Common myeloid progenitor, CD34-positive (primary cell): ENCODE data around the gene GRIP2.

ENCODE experiments used
- CTCF ChIA-PET: fragments of 350-600 bp; sonication (Branson Sonifier 250); formaldehyde crosslinking; loops from one replicate; lab custom pipeline; 2021; ENCODE audit warnings: antibody characterized with exemption; lab: Charles Lee
- POLR2A ChIA-PET: fragments of 350-600 bp; sonication (Branson Sonifier 250); formaldehyde crosslinking; loops from one replicate; lab custom pipeline; 2021; ENCODE audit warnings: antibody characterized with exemption; lab: Charles Lee
- DNase-seq, 3 donors: peaks; one replicate each; pipeline versions ENCODE4 v3.0.0 to v3.0.0-alpha.2; 2013
- H3K27ac ChIP-seq, 2 experiments: 1 replicate in 1 of 2; 2 replicates in 1 of 2; pipeline ENCODE4 v1.7.0; 2013; ENCODE audit warnings: inconsistent platforms in 2 of 2, low read length in 2 of 2, mild to moderate bottlenecking in 2 of 2, low read depth in 1 of 2, moderate library complexity in 1 of 2; ENCODE audit not compliant: severe bottlenecking in 2 of 2, insufficient read depth in 1 of 2, poor library complexity in 1 of 2
- H3K27me3 ChIP-seq, 5 experiments: replicated peaks in 2 of 5; 1 replicate in 3 of 5; 2 replicates in 2 of 5; pipeline versions ENCODE4 v1.6.1 to v1.7.0; 2013; ENCODE audit warnings: low read length in 4 of 5, mild to moderate bottlenecking in 2 of 5, moderate library complexity in 2 of 5, inconsistent platforms in 1 of 5; ENCODE audit not compliant: insufficient read depth in 5 of 5, control insufficient read depth in 4 of 5
- H3K36me3 ChIP-seq, 4 experiments: 1 replicate in 2 of 4; 2 replicates in 2 of 4; pipeline versions ENCODE4 v1.6.1 to v1.7.0; 2013; ENCODE audit warnings: low read length in 3 of 4, control low read depth in 1 of 4, mild to moderate bottlenecking in 1 of 4; ENCODE audit not compliant: control insufficient read depth in 4 of 4, insufficient read depth in 4 of 4
- H3K4me1 ChIP-seq, 4 experiments: 1 replicate in 3 of 4; 2 replicates in 1 of 4; pipeline versions ENCODE4 v1.6.1 to v1.7.1; 2013; ENCODE audit warnings: low read length in 3 of 4, mild to moderate bottlenecking in 3 of 4, control low read depth in 1 of 4, inconsistent platforms in 1 of 4, moderate library complexity in 1 of 4; ENCODE audit not compliant: control insufficient read depth in 4 of 4, insufficient read depth in 4 of 4; ENCODE audit errors: control extremely low read depth in 1 of 4
- H3K4me3 ChIP-seq, 7 experiments: 1 replicate in 4 of 7; 2 replicates in 3 of 7; pipeline versions ENCODE4 v1.5.1 to v1.7.0; 2013; ENCODE audit warnings: mild to moderate bottlenecking in 7 of 7, low read length in 6 of 7, moderate library complexity in 6 of 7, inconsistent platforms in 2 of 7, low read depth in 2 of 7, control low read depth in 1 of 7; ENCODE audit not compliant: insufficient read depth in 4 of 7, control insufficient read depth in 1 of 7; ENCODE audit errors: extremely low read depth in 1 of 7
- H3K9me3 ChIP-seq, 5 experiments: 1 replicate in 4 of 5; 2 replicates in 1 of 5; pipeline versions ENCODE4 v1.6.1 to v1.7.1; 2013; ENCODE audit warnings: low read length in 4 of 5, mild to moderate bottlenecking in 2 of 5, inconsistent platforms in 1 of 5, low read depth in 1 of 5, moderate library complexity in 1 of 5; ENCODE audit not compliant: control insufficient read depth in 4 of 5, insufficient read depth in 2 of 5; ENCODE audit errors: control extremely low read depth in 1 of 5
- WGBS: methylation state at CpG from one replicate; pipeline ENCODE4 v1.1.5; 2013; ENCODE audit not compliant: insufficient coverage; 5-methylcytosine and 5-hydroxymethylcytosine counted together

The GRIP2 gene

GRCh38 chr3:14451844-14452739 lies 88.0 kb downstream of the GRIP2 start:
- H3K36me3 ChIP-seq: peaks cover 8 to 95% (median 74%) of the 10 kb centered on the region in 4 experiments
- no peak for DNase-seq
- H3K4me1 ChIP-seq: peaks cover 0 to 10% (median 3%) of the 10 kb centered on the region in 4 experiments
- H3K4me3 ChIP-seq: no peak overlapping the region
- H3K27me3 ChIP-seq: no peaks in the 10 kb centered on the region
- no peaks in the 10 kb centered on the region for H3K9me3 ChIP-seq
- POLR2A ChIA-PET: interaction anchor here (0.6 to 0.7 kb wide), 2 partner anchors 211 to 250 kb away, joined by 3 read pairs; no protein-coding TSS in a partner anchor
- CTCF ChIA-PET: interaction anchor here (0.9 to 3.5 kb wide), 4 partner anchors 10 to 192 kb away, joined by 3 to 27 read pairs (median 12); no protein-coding TSS in a partner anchor
- WGBS: 99% methylated on average over 14 of the region's 17 CpGs
- no peak overlapping the region for H3K27ac ChIP-seq

GRCh38 chr3:14450922-14451606 lies 89.1 kb downstream of the GRIP2 start:
- Histone ChIP-seq H3K4me1 (peaks cover 0 to 10% (median 3%) of the 10 kb centered on the region in 4 experiments), H3K27me3 (no peaks in the 10 kb centered on the region), H3K4me3 (no peak overlapping the region), H3K27ac (no peak overlapping the region), H3K36me3 (peaks cover 8 to 95% (median 78%) of the 10 kb centered on the region in 4 experiments), H3K9me3 (no peaks in the 10 kb centered on the region)
- 100% methylated on average over 5 of the region's 5 CpGs for WGBS
- POLR2A ChIA-PET: no interaction called here
- no peak for DNase-seq
- CTCF ChIA-PET: interaction anchor here (1.0 to 3.5 kb wide), 5 partner anchors 7 to 48 kb away, joined by 3 to 27 read pairs (median 9); partner anchors contain the start of gene SLC6A6

- no peak overlapping the region for H3K4me3 ChIP-seq
- POLR2A ChIA-PET: no interaction called here
- WGBS: 100% methylated on average over 3 of the region's 3 CpGs
- DNase-seq: no peak
- CTCF ChIA-PET: interaction anchor here (1.0 to 3.5 kb wide), 5 partner anchors 8 to 48 kb away, joined by 3 to 27 read pairs (median 3); partner anchors contain the start of gene SLC6A6
- no peaks in the 10 kb centered on the region for H3K27me3 ChIP-seq
- peaks cover 11 to 95% (median 80%) of the 10 kb centered on the region in 4 experiments for H3K36me3 ChIP-seq
- no peak overlapping the region for H3K27ac ChIP-seq
- peaks cover 0 to 10% (median 3%) of the 10 kb centered on the region in 4 experiments for H3K4me1 ChIP-seq
- H3K9me3 ChIP-seq: no peaks in the 10 kb centered on the region
These were observed 89.6 kb downstream of the GRIP2 start for GRCh38 chr3:14450506-14450905.

DNA sequence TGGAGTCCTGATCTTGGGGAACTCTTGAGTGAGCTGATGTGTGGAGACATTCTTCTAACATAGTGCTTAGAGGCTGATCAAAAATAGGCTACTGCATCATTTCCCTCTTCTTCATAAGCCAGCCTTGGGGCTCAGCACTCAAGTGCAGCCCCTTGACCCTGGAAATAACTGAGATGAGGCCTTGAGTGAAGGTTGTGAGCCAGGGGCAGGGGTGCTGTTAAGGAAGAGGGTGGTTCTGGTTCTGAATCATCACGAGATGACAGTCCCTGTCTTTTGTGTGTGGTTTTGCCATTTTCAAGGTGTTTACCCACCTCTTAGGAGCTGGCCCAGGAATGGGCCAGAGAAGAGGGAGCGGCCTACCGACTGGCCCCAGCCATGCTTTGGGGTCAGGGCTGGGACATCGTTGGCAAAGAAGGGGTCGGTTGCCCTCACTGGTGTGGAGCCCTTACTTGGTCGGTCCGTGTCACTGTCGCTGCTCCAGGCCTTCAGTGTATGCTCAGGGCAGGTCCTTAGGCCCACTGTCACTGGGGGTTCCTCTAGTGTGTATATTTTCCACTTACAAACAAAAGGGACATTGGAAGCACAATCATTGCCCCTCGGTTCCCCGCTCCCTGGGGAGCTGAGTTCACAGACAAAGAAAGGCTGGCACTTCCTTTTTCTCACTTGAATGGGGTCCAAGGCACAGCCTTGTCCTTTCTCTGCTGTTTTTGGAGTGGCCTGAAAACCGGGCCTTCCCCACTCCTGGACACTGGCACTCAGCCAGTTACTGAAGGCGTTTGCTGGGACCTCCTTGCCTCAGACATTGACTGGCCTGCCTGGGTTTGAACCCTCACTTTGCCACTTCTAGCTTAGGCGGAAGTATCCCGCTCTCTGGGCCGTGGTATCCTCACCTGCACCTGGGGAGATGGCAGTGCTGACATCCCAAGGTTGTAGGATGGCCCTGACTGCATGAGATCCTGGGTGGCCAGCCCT lies 91.1 kb downstream of the GRIP2 start:
- ChIA-PET CTCF (interaction anchor here (0.9 to 2.9 kb wide), 10 partner anchors 10 to 245 kb away, joined by 3 to 9 read pairs (median 3); no protein-coding TSS in a partner anchor), POLR2A (no interaction called here)
- no peak overlapping the region for H3K4me3 ChIP-seq
- H3K27me3 ChIP-seq: no peaks in the 10 kb centered on the region
- no peak overlapping the region for H3K27ac ChIP-seq
- DNase-seq: no peak
- no peaks in the 10 kb centered on the region for H3K9me3 ChIP-seq
- H3K4me1 ChIP-seq: peaks cover 0 to 8% (median 3%) of the 10 kb centered on the region in 4 experiments
- H3K36me3 ChIP-seq: peaks cover 11 to 93% (median 73%) of the 10 kb centered on the region in 4 experiments
- WGBS: 90% methylated on average over 13 of the region's 15 CpGs

- POLR2A ChIA-PET: no interaction called here
- CTCF ChIA-PET: interaction anchor here (0.9 to 3.1 kb wide), 9 partner anchors 9 to 244 kb away, joined by 3 to 13 read pairs (median 3); no protein-coding TSS in a partner anchor
- no peak for DNase-seq
- Histone ChIP-seq H3K36me3 (peaks cover 8 to 94% (median 72%) of the 10 kb centered on the region in 4 experiments), H3K4me3 (no peak overlapping the region), H3K4me1 (peaks cover 0 to under 1% (median 0%) of the 10 kb centered on the region in 4 experiments), H3K9me3 (no peaks in the 10 kb centered on the region), H3K27ac (no peak overlapping the region), H3K27me3 (no peaks in the 10 kb centered on the region)
- WGBS: 82% methylated on average over 3 of the region's 4 CpGs
These were observed 92.1 kb downstream of the GRIP2 start for GRCh38 chr3:14448063-14448462.

- no peak for DNase-seq
- 100% methylated on average over 1 of the region's 1 CpG for WGBS
- no peaks in the 10 kb centered on the region for H3K27me3 ChIP-seq
- H3K9me3 ChIP-seq: no peaks in the 10 kb centered on the region
- H3K4me1 ChIP-seq: peaks cover 0 to 6% (median 0%) of the 10 kb centered on the region in 4 experiments
- H3K27ac ChIP-seq: no peak overlapping the region
- POLR2A ChIA-PET: no interaction called here
- peaks cover 8 to 84% (median 65%) of the 10 kb centered on the region in 4 experiments for H3K36me3 ChIP-seq
- CTCF ChIA-PET: interaction anchor here (2.0 to 3.1 kb wide), 2 partner anchors 11 to 243 kb away, joined by 6 to 13 read pairs; no protein-coding TSS in a partner anchor
- H3K4me3 ChIP-seq: no peak overlapping the region
These were observed 93.1 kb downstream of the GRIP2 start for GRCh38 chr3:14446988-14447570.
